GM18873 (cell line): ENCODE results near the gene SCNM1.

Experiments used
- ATAC-seq: cut with Tn5 transposase; IDR thresholded peaks from one replicate; pipeline ENCODE4 v1.9.1; 2021; ENCODE audit warnings: mild to moderate bottlenecking, moderate library complexity, moderate number of reproducible peaks; ENCODE audit not compliant: unreplicated experiment, low FRiP score

Gene SCNM1

GRCh38 chr1:151165738-151166504 lies at the start of gene SCNM1, which contains the start of gene LYSMD1:
SCNM1 (plus strand) TSS chr1:151166144; CDS start chr1:151166153, 9 bp downstream.
LYSMD1 (minus strand) TSS chr1:151165902; CDS start chr1:151165258, 644 bp downstream.
- ATAC-seq = peak; percentile 78

GRCh38 chr1:151124763-151125403 lies 41.1 kb upstream of the SCNM1 start:
- no peak for ATAC-seq

- ATAC-seq = no peak
These were observed 37.1 kb upstream of the SCNM1 start for GRCh38 chr1:151128800-151129199.

- ATAC-seq = no peak
These were observed 34.9 kb upstream of the SCNM1 start for GRCh38 chr1:151130987-151131586.

GRCh38 chr1:151131701-151132334 lies 34.1 kb upstream of the SCNM1 start:
- ATAC-seq = no peak

- no peak for ATAC-seq
These were observed 33.5 kb upstream of the SCNM1 start for GRCh38 chr1:151132335-151133017.

- no peak for ATAC-seq
These were observed 32.7 kb upstream of the SCNM1 start for GRCh38 chr1:151133018-151133806.

- no peak for ATAC-seq
These were observed 31.5 kb upstream of the SCNM1 start for GRCh38 chr1:151134396-151134795.

- ATAC-seq = no peak
These were observed 31.0 kb upstream of the SCNM1 start for GRCh38 chr1:151134991-151135390.

- no peak for ATAC-seq
These were observed 30.2 kb upstream of the SCNM1 start for GRCh38 chr1:151135433-151136385.

- ATAC-seq = no peak
These were observed 28.2 kb upstream of the SCNM1 start for GRCh38 chr1:151137789-151138188.

- ATAC-seq = no peak
These were observed 23.4 kb upstream of the SCNM1 start for GRCh38 chr1:151142411-151143056.

- ATAC-seq = no peak
These were observed 22.9 kb upstream of the SCNM1 start for GRCh38 chr1:151143057-151143435.

GRCh38 chr1:151143986-151144385 lies 22.0 kb upstream of the SCNM1 start:
- ATAC-seq = no peak

- no peak for ATAC-seq
These were observed 21.3 kb upstream of the SCNM1 start for GRCh38 chr1:151144474-151145303.

GRCh38 chr1:151145304-151146071 lies 20.5 kb upstream of the SCNM1 start:
- ATAC-seq = no peak

GRCh38 chr1:151146072-151146411 lies 19.9 kb upstream of the SCNM1 start:
- no peak for ATAC-seq
